GM23338 (cell line): Measurements from ENCODE around the gene PSMA5. TPM values are rescaled to one million over a fixed set of nuclear protein-coding genes. Genes with fewer than 3 reads are reported as not detected.

Experiments used
- ATAC-seq: fragments of 200-7000 bp; cut with Tn5 transposase; 3 replicates; pipeline ENCODE4 v1.9.1; 2020
- DNase-seq: peaks from one replicate; pipeline ENCODE4 v3.0.0-alpha.2; 2015; ENCODE audit warnings: low spot score
- H2AFZ ChIP-seq: fragments of 200-600 bp; sonication (generic); 2 replicates; pipeline ENCODE4 v1.8.0; 2016; ENCODE audit warnings: antibody characterized with exemption, mild to moderate bottlenecking, moderate library complexity
- H3F3A ChIP-seq: fragments of 200-600 bp; sonication (generic); replicated peaks from 2 replicates; pipeline ENCODE4 v1.8.0; 2017; ENCODE audit warnings: antibody characterized with exemption, mixed run types, low read depth
- H3K27ac ChIP-seq: fragments of 200-600 bp; sonication (generic); 2 replicates; pipeline ENCODE4 v1.6.1; 2016; ENCODE audit warnings: low read depth
- H3K27me3 ChIP-seq: fragments of 200-600 bp; sonication (generic); 2 replicates; pipeline ENCODE4 v1.8.0; 2016; ENCODE audit warnings: mild to moderate bottlenecking, mixed run types, moderate library complexity; ENCODE audit not compliant: insufficient read depth
- H3K36me3 ChIP-seq: fragments of 200-600 bp; sonication (generic); 2 replicates; pipeline ENCODE4 v1.8.0; 2016; ENCODE audit warnings: mild to moderate bottlenecking; ENCODE audit not compliant: insufficient read depth
- H3K4me1 ChIP-seq: fragments of 200-600 bp; sonication (generic); 2 replicates; pipeline ENCODE4 v1.8.0; 2016; ENCODE audit warnings: mild to moderate bottlenecking, moderate library complexity; ENCODE audit not compliant: insufficient read depth
- H3K4me2 ChIP-seq: fragments of 200-600 bp; sonication (generic); 2 replicates; pipeline ENCODE4 v1.7.1; 2017; ENCODE audit warnings: mixed run types
- H3K4me3 ChIP-seq: fragments of 200-600 bp; sonication (generic); 2 replicates; pipeline ENCODE4 v1.6.1; 2016; ENCODE audit warnings: mixed run types
- H3K79me2 ChIP-seq: fragments of 200-600 bp; sonication (generic); replicated peaks from 2 replicates; pipeline ENCODE4 v1.8.0; 2017; ENCODE audit warnings: mild to moderate bottlenecking; ENCODE audit not compliant: insufficient read depth
- H3K9me2 ChIP-seq: fragments of 200-600 bp; sonication (generic); 2 replicates; pipeline ENCODE4 v1.8.0; 2017; ENCODE audit not compliant: insufficient read depth
- H4K20me1 ChIP-seq: fragments of 200-600 bp; sonication (generic); replicated peaks from 2 replicates; pipeline ENCODE4 v1.8.0; 2017; ENCODE audit warnings: mild to moderate bottlenecking; ENCODE audit not compliant: insufficient read depth
- H3K27ac Mint-ChIP-seq: 2 replicates; pipeline ENCODE4 v1.8.0; 2020; ENCODE audit warnings: inconsistent platforms, mild to moderate bottlenecking, moderate library complexity, mixed read lengths
- H3K27me3 Mint-ChIP-seq: 3 replicates; pipeline ENCODE4 v1.8.0; 2022; ENCODE audit warnings: low read depth, mild to moderate bottlenecking, moderate library complexity, mixed read lengths, inconsistent platforms; ENCODE audit not compliant: insufficient read depth, poor library complexity
- H3K36me3 Mint-ChIP-seq: 3 replicates; pipeline ENCODE4 v1.8.0; 2021; ENCODE audit warnings: low read depth, mild to moderate bottlenecking, inconsistent platforms, moderate library complexity, mixed read lengths
- H3K4me1 Mint-ChIP-seq: 3 replicates; pipeline ENCODE4 v1.8.0; 2020; ENCODE audit warnings: mild to moderate bottlenecking, inconsistent platforms, mixed read lengths
- H3K4me3 Mint-ChIP-seq: 3 replicates; pipeline ENCODE4 v1.8.0; 2021; ENCODE audit warnings: moderate library complexity, mild to moderate bottlenecking, inconsistent platforms, mixed read lengths
- H3K9me3 Mint-ChIP-seq: 3 replicates; pipeline ENCODE4 v1.8.0; 2020; ENCODE audit warnings: moderate library complexity, mild to moderate bottlenecking, inconsistent platforms, mixed read lengths
- CREB1 ChIP-seq: fragments of 250-450 bp; sonication (Bioruptor Pico); IDR thresholded peaks from 2 replicates; pipeline ENCODE4 v1.5.0; 2020; ENCODE audit warnings: low read depth, mild to moderate bottlenecking, moderate library complexity
- EZH2phosphoT487 ChIP-seq: fragments of 200-600 bp; sonication (generic); IDR thresholded peaks from one replicate; pipeline ENCODE4 v1.8.1; 2018; ENCODE audit warnings: antibody characterized with exemption; ENCODE audit not compliant: unreplicated experiment
- JUNB ChIP-seq: IDR thresholded peaks from one replicate; pipeline ENCODE4 v1.6.1; 2016; ENCODE audit warnings: antibody characterized with exemption; ENCODE audit not compliant: unreplicated experiment
- POLR2AphosphoS5 ChIP-seq: IDR thresholded peaks from 2 replicates; pipeline ENCODE4 v1.6.1; 2016; ENCODE audit warnings: antibody characterized with exemption, low read depth
- ZNF331 ChIP-seq: fragments of 250-450 bp; sonication (Bioruptor Pico); IDR thresholded peaks from 2 replicates; pipeline ENCODE4 v1.5.0; 2020; ENCODE audit warnings: low read depth, mild to moderate bottlenecking, moderate library complexity
- polyA plus RNA-seq: library from polyadenylated mRNA; unstranded; fragments of >200 nt; fragmentation: Nextera tagmentation; extraction: Ambion mirVana; gene quantifications from 2 replicates; pipeline ENCODE4 v1.2.1, GENCODE V29; 2016
- total RNA-seq: library from RNA; depleted of rRNA; stranded (reverse); fragments of >200 nt; shearing (Covaris generic); gene quantifications from 2 replicates; pipeline ENCODE4 v1.2.3, GENCODE V29; 2014
- TF ChIP-seq, protein P1 (sequence below): fragments of 250-450 bp; sonication (Bioruptor Pico); IDR thresholded peaks from 2 replicates; pipeline ENCODE4 v1.5.0; 2020; ENCODE audit warnings: mild to moderate bottlenecking, moderate library complexity
- TF ChIP-seq, protein P2 (sequence below): IDR thresholded peaks from 2 replicates; pipeline ENCODE4 v1.6.1; 2016; ENCODE audit warnings: antibody characterized with exemption

PSMA5 gene
- total and polyA plus RNA-seq, 2 experiments from 2014 or later, result 104 to 126 TPM

DNA sequence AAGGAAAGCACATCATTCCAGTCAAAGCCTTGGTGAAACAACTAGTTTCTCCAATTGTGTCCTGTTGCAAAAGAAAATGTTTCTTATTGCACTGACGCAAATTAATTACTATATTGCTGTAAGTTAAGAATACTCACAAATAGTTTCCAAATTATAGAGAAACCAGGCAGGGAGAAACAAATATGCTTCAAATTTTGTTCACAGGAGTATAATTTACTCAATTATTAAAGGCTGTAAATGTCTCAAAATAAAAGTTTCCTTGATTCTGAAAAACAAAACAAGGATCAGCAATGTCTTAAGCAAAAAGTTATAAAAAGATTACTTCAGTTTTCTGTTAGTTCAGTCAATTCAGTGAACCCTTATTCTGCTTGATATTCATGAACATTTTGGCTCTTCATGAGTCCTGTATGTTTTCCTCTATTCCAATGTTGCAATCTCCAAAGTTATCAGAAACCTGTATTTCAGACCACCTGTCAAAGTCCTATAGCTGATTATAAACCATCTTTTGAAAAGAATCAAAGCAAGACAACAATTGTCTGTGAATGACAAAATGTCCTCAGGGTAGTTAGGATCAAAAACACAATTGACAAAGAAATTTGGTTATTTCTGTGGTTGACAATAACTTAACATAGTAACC is 28.4 kb upstream of the PSMA5 start:
- Histone ChIP-seq H3K27me3 (no peaks in the 10 kb centered on the region), H3K79me2 (no peaks in the 10 kb centered on the region), H4K20me1 (no peaks in the 10 kb centered on the region), H3K4me1 (no peaks in the 10 kb centered on the region), H3K4me2 (no peak overlapping the region), H3K36me3 (peaks cover 6% of the 10 kb centered on the region; the same call in 1 of the 2 replicates), H3F3A (no peaks in the 10 kb centered on the region), H3K4me3 (no peak overlapping the region), H2AFZ (no peak overlapping the region), H3K9me2 (no peaks in the 10 kb centered on the region), H3K27ac (no peak overlapping the region)
- TF ChIP-seq, protein P1, sequence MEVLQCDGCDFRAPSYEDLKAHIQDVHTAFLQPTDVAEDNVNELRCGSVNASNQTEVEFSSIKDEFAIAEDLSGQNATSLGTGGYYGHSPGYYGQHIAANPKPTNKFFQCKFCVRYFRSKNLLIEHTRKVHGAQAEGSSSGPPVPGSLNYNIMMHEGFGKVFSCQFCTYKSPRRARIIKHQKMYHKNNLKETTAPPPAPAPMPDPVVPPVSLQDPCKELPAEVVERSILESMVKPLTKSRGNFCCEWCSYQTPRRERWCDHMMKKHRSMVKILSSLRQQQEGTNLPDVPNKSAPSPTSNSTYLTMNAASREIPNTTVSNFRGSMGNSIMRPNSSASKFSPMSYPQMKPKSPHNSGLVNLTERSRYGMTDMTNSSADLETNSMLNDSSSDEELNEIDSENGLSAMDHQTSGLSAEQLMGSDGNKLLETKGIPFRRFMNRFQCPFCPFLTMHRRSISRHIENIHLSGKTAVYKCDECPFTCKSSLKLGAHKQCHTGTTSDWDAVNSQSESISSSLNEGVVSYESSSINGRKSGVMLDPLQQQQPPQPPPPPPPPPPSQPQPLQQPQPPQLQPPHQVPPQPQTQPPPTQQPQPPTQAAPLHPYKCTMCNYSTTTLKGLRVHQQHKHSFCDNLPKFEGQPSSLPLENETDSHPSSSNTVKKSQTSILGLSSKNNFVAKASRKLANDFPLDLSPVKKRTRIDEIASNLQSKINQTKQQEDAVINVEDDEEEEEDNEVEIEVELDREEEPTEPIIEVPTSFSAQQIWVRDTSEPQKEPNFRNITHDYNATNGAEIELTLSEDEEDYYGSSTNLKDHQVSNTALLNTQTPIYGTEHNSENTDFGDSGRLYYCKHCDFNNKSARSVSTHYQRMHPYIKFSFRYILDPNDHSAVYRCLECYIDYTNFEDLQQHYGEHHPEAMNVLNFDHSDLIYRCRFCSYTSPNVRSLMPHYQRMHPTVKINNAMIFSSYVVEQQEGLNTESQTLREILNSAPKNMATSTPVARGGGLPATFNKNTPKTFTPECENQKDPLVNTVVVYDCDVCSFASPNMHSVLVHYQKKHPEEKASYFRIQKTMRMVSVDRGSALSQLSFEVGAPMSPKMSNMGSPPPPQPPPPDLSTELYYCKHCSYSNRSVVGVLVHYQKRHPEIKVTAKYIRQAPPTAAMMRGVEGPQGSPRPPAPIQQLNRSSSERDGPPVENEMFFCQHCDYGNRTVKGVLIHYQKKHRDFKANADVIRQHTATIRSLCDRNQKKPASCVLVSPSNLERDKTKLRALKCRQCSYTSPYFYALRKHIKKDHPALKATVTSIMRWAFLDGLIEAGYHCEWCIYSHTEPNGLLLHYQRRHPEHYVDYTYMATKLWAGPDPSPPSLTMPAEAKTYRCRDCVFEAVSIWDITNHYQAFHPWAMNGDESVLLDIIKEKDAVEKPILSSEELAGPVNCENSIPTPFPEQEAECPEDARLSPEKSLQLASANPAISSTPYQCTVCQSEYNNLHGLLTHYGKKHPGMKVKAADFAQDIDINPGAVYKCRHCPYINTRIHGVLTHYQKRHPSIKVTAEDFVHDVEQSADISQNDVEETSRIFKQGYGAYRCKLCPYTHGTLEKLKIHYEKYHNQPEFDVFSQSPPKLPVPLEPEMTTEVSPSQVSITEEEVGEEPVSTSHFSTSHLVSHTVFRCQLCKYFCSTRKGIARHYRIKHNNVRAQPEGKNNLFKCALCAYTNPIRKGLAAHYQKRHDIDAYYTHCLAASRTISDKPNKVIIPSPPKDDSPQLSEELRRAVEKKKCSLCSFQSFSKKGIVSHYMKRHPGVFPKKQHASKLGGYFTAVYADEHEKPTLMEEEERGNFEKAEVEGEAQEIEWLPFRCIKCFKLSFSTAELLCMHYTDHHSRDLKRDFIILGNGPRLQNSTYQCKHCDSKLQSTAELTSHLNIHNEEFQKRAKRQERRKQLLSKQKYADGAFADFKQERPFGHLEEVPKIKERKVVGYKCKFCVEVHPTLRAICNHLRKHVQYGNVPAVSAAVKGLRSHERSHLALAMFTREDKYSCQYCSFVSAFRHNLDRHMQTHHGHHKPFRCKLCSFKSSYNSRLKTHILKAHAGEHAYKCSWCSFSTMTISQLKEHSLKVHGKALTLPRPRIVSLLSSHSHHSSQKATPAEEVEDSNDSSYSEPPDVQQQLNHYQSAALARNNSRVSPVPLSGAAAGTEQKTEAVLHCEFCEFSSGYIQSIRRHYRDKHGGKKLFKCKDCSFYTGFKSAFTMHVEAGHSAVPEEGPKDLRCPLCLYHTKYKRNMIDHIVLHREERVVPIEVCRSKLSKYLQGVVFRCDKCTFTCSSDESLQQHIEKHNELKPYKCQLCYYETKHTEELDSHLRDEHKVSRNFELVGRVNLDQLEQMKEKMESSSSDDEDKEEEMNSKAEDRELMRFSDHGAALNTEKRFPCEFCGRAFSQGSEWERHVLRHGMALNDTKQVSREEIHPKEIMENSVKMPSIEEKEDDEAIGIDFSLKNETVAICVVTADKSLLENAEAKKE (CRISPR knock-in tag), result no peak
- TF ChIP-seq POLR2AphosphoS5 (no peak), EZH2phosphoT487 (no peak), JUNB (no peak)
- H3K27me3 Mint-ChIP-seq, result peaks cover 1% of the 10 kb centered on the region
- ATAC-seq, result no peak
- no peak overlapping the region for H3K4me3 Mint-ChIP-seq
- H3K27ac Mint-ChIP-seq, result no peak overlapping the region
- H3K36me3 Mint-ChIP-seq, result peaks cover 3% of the 10 kb centered on the region; the same call in 1 of the 3 replicates
- peaks cover 35% of the 10 kb centered on the region for H3K9me3 Mint-ChIP-seq
- no peaks in the 10 kb centered on the region for H3K4me1 Mint-ChIP-seq
- no peak for DNase-seq

DNA sequence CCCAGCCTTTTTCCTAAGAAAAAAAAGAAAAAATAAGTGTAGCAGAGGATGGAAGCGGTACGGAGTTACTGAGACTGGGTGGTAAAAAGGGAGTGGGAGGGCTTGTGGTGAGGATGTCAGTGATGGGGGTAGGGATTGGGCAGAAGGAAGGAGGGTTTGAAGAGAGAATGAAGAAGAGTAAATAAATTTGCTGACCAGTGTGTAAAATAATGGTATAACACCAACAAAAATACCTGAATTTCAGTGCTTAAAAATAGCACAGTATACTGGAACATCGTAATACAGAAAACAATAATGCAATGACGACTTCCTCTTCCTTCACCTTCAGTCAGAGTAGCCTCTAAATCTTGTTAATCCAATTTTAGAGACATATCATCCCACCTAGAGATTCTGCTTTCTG is 21.3 kb upstream of the PSMA5 start:
- H3K36me3 Mint-ChIP-seq, result no peaks in the 10 kb centered on the region
- Histone ChIP-seq H3K27ac (no peak overlapping the region), H3K4me2 (no peak overlapping the region), H4K20me1 (no peaks in the 10 kb centered on the region), H3F3A (no peaks in the 10 kb centered on the region), H3K27me3 (no peaks in the 10 kb centered on the region), H3K4me1 (no peaks in the 10 kb centered on the region), H3K36me3 (no peaks in the 10 kb centered on the region), H2AFZ (no peak overlapping the region), H3K9me2 (no peaks in the 10 kb centered on the region), H3K79me2 (no peaks in the 10 kb centered on the region), H3K4me3 (no peak overlapping the region)
- no peak for DNase-seq
- no peaks in the 10 kb centered on the region for H3K4me1 Mint-ChIP-seq
- no peak overlapping the region for H3K27ac Mint-ChIP-seq
- peaks cover 3% of the 10 kb centered on the region for H3K27me3 Mint-ChIP-seq
- no peak for ATAC-seq
- H3K9me3 Mint-ChIP-seq, result 0 out of 3 replicates have a peak, but pooled peaks cover 6% of the 10 kb centered on the region
- H3K4me3 Mint-ChIP-seq, result no peak overlapping the region
- no peak for TF ChIP-seq CREB1
- TF ChIP-seq, protein P2, sequence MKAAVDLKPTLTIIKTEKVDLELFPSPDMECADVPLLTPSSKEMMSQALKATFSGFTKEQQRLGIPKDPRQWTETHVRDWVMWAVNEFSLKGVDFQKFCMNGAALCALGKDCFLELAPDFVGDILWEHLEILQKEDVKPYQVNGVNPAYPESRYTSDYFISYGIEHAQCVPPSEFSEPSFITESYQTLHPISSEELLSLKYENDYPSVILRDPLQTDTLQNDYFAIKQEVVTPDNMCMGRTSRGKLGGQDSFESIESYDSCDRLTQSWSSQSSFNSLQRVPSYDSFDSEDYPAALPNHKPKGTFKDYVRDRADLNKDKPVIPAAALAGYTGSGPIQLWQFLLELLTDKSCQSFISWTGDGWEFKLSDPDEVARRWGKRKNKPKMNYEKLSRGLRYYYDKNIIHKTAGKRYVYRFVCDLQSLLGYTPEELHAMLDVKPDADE, result no peak
- no peak for TF ChIP-seq ZNF331 (CRISPR knock-in tag)
